GM11168 (cell line): ENCODE results near the gene CXCL10.

Experiments
- in situ Hi-C: fragments of 300-500 bp; cut with MboI; formaldehyde crosslinking; loops from one replicate; pipeline ENCODE4 v1.12.0; 2022; ENCODE audit warnings: low sequenced_read_pairs; ENCODE audit not compliant: unreplicated experiment

The CXCL10 gene

GRCh38 chr4:76035141-76035540 is 11.8 kb upstream of the CXCL10 start:
- in situ Hi-C loops: no loop called here

GRCh38 chr4:76029300-76029699 is 6.0 kb upstream of the CXCL10 start:
- in situ Hi-C loops: no loop called here

DNA sequence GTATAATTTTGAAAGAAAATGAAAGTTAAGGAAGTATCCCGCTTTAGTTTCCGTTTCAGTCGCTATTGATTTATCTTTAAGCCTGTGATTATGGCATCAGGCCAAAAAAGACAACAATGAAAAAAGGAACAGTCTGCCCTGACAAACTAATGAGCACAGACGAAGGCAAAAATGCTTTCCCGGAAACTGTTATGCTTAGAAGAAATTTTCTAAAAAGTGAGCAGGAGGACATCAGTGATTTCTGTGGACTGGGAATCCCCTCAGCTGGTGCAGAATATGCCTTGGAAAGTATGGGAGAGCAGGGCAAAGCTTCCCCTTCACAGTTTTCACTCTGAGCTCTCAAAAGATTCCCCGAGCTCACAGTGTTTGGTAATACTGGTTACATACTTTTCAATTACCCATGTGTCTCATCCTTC is 5.1 kb upstream of the CXCL10 start:
- in situ Hi-C loops: no loop called here

DNA sequence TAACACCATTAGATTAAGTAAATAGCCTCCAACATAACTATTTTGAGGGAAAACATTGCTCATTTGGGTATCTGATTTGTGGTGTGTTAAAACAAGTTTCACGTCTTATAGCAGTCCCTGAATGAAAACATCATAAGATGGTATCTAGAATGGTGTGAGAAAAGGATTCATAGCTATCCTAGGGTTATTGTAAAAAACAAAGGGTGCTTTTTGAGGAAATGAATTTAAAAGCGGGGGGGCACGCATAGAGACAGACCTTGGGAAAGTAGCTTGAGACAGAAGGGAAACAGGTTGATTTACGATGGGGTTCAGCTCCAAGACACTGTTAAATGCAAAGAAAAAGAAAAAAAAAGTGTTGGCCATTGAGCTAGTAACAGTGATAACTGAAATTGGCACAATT is 768 bp upstream of the CXCL10 start:
- in situ Hi-C loops: no loop called here

DNA sequence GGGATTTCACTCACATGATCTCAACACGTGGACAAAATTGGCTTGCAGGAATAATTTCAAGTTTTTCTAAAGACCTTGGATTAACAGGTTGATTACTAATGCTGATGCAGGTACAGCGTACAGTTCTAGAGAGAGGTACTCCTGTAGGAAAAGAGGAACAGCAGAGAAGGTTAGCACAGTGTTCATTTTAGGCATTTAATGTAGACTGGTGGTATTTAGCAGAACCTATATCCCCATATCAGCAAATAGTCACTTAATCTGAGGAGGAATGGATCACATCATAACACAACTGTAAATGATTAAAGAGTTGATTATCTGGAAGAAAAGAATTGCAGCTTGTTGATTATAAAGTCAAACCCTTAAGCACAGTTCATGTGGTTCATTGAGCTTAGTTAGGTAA is 620 bp downstream of the CXCL10 start:
- in situ Hi-C loops: no loop called here

DNA sequence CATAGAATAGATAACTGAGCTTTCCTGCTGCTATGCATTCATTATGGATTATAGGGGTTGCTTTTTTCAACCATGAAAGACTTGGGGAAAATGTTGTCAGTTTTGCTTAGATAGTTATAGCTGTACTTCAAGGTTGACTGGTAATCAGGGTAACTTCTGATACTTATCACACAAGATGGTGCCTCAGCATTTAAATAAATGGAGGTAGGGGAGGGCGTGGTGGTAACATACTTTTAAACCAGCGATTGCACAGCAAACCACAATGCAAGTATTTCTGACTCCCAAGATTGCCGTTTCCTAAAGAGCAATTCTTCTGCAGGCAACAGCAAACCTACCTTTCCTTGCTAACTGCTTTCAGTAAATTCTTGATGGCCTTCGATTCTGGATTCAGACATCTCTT is 1.3 kb downstream of the CXCL10 start:
- in situ Hi-C loops: no loop called here

- in situ Hi-C loops: no loop called here
Measured at GRCh38 chr4:76017056-76017686, 6.1 kb downstream of the CXCL10 start.

DNA sequence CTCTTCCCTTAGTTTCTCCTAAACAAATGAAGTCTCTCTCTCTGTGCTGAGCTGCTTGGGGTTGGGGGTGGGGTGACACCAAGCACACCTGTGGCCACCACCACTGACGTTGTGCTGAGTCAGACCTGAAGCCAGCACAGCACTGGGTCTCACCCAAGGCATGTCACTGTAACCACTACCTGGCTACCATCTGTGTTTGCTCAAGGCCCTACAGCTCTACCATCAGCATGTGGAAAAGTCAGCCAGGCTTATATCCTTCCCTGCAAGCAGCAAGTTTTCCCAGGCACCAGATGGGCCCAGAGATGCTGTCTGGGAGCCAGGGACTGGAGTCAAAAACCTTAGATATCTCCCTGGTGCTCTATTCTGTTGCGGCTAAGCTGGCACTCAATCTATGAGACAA is 6.9 kb downstream of the CXCL10 start:
- in situ Hi-C loops: no loop called here

DNA sequence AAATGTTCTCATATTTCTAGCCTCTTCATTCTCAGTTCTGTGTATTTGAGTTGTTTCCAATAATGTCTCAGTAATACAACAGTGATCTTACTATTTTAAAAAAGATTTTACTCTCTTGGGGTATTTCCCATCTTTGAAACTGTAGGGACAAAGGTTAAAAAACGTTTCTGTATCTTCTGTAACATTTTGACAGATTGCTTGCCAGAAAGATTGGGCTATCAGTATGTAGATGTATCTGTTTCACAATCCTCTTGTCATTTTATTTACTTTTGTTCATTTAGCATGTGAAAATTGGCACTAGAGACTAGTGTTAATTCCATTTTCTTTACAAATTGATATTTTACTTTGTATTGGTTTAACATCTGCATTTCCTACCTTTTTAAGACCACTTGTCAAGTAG is 9.8 kb downstream of the CXCL10 start:
- in situ Hi-C loops: no loop called here

- in situ Hi-C loops: no loop called here
Measured at GRCh38 chr4:76012388-76012801, 10.9 kb downstream of the CXCL10 start.

DNA sequence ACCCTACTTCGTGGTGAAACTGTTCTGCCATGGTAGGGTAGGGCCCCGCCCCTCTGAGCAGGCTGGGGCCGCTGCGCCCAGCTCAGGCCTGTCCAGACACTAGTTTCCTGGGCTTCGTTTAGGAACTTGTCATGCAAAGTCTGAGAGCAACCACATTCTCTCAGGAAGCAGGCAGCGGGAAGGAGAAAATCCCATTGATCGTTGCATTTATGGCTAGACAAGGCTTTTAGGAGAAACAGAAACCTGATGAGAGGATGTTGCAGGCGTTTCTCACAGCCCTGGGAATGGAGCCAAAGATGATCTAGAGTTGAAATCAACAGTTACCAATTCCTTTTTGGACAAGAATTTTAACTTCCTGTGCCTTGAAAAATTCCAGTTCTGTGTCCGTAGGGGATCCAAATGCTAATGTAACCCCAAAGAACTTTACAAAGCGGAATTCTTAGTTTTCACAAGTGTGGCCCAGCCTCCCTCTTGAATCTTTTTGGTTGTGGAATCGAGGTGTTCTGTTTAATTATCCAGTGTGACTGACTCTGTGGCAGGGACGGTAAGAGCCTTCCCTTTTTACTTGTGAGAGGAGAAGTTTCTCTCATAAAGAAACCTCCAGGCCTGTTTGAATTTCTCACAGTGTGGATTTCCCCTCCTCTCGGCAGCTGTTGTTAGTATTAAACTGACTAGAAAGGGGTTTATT is 11.5 kb downstream of the CXCL10 start:
- in situ Hi-C loops: no loop called here

GRCh38 chr4:76011018-76011670 is 12.2 kb downstream of the CXCL10 start:
- in situ Hi-C loops: no loop called here

DNA sequence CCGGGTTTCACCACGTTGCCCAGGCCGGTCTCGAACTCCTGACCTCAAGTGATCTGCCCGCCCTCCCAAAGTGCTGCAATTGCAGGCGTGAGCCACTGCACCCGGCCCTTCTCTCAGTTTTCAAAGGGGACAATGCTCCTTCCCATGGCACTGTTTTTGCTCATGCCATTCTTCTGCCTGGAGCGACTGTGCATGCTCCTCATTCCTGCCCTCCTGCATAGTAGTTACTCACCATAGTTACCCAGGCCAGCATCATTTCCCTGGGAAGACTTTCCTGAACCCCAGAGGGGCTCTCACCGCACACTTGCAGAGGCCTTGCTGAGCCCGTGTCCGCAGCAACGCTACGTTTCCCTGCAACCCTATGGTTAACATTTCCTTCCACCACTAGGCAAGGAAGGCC is 12.7 kb downstream of the CXCL10 start:
- in situ Hi-C loops: no loop called here

- in situ Hi-C loops: no loop called here
Measured at GRCh38 chr4:76009311-76009710, 14.0 kb downstream of the CXCL10 start.

GRCh38 chr4:76007089-76007862 is 16.0 kb downstream of the CXCL10 start, which contains the start of gene CXCL9:
Gene CXCL9, minus strand, starts transcription at chr4:76007509. Its CDS starts 60 bp downstream, at chr4:76007449.
- in situ Hi-C loops: no loop called here

- in situ Hi-C loops: no loop called here
Measured at GRCh38 chr4:76003620-76004019, 19.7 kb downstream of the CXCL10 start.

- in situ Hi-C loops: no loop called here
Measured at GRCh38 chr4:76003035-76003434, 20.3 kb downstream of the CXCL10 start.

- in situ Hi-C loops: no loop called here
Measured at GRCh38 chr4:76002176-76002575, 21.1 kb downstream of the CXCL10 start.

DNA sequence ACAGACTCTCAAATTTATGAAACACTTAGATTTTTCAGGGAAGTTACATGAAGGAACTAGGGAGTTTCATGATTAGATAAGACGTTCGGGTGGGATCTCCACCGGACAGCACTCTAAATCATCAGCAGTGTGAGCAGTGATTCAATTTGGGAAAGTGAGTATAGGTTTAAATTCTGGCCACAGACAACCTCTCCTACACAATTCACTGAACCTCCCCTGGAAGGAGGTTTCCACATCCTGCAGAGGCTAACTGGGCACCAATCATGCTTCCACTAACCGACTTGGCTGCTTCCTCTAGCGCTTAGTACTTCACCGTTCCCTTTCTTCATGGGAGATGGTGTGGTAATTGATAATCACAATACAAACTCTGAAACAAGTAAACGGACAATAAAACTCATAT is 21.6 kb downstream of the CXCL10 start:
- in situ Hi-C loops: no loop called here

- in situ Hi-C loops: no loop called here
Measured at GRCh38 chr4:76000279-76000678, 23.0 kb downstream of the CXCL10 start.
